Stomach (tissue), 9 donors: Measurements from ENCODE around the gene FAM193B. TPM values are rescaled to one million over a fixed set of nuclear protein-coding genes. Genes with fewer than 3 reads are reported as not detected.
A peak's percentile ranks its signal among the peaks of the same experiment; 100 is the strongest.

Source experiments
- DNase-seq, 2 donors: peaks; one replicate each; pipeline versions ENCODE4 v3.0.0 to v3.0.0-alpha.2; 2013 to 2019
- H3K27ac ChIP-seq, 5 donors: fragments of 200-600 bp in 4 of 5; sonication (generic) in 4 of 5; one replicate each; pipeline ENCODE4 v1.5.1; 2013 to 2019; ENCODE audit warnings: mild to moderate bottlenecking in 1 of 5, moderate library complexity in 1 of 5
- H3K27me3 ChIP-seq, 3 donors: fragments of 200-600 bp; sonication (generic); one replicate each; pipeline ENCODE4 v1.5.1; 2017 to 2019; ENCODE audit warnings: mixed run types in 1 of 3
- H3K36me3 ChIP-seq, 4 donors: fragments of 200-600 bp; sonication (generic); 1 replicate in 3 of 4; 2 replicates in 1 of 4; pipeline ENCODE4 v1.5.1; 2016 to 2019
- H3K4me1 ChIP-seq, 4 donors: fragments of 200-600 bp; sonication (generic); one replicate each; pipeline ENCODE4 v1.5.1; 2016 to 2019
- H3K4me3 ChIP-seq, 4 donors: fragments of 200-600 bp; sonication (generic) in 3 of 4; one replicate each; pipeline ENCODE4 v1.5.1; 2016 to 2019; ENCODE audit warnings: mild to moderate bottlenecking in 1 of 4
- H3K9me3 ChIP-seq, 4 donors: fragments of 200-600 bp; sonication (generic); one replicate each; pipeline ENCODE4 v1.5.1; 2016 to 2019
- CTCF ChIP-seq, 7 experiments: fragments of 450-650 bp in 4 of 7; fragments of 200-600 bp in 3 of 7; sonication (generic) in 3 of 7; IDR thresholded peaks; one replicate each; pipeline ENCODE4 v1.5.1; 2016 to 2019; ENCODE audit warnings: antibody characterized with exemption in 7 of 7, control low read depth in 2 of 7, mild to moderate bottlenecking in 1 of 7
- EP300 ChIP-seq: sonication (generic); formaldehyde crosslinking; IDR thresholded peaks from one replicate; pipeline ENCODE4 v1.6.1; 2017; ENCODE audit warnings: antibody characterized with exemption
- POLR2A ChIP-seq, 4 donors: fragments of 450-650 bp; IDR thresholded peaks; one replicate each; pipeline ENCODE4 v1.6.1; 2016; ENCODE audit warnings: antibody characterized with exemption in 4 of 4, control low read depth in 2 of 4, mild to moderate bottlenecking in 1 of 4, moderate library complexity in 1 of 4
- POLR2AphosphoS5 ChIP-seq, 3 donors: sonication (generic); formaldehyde crosslinking; IDR thresholded peaks; one replicate each; pipeline ENCODE4 v1.6.1; 2016; ENCODE audit warnings: antibody characterized with exemption in 3 of 3
- WGBS, 5 donors: extraction: QIAGEN DNeasy Blood & Tissue Kit in 3 of 5; methylation state at CpG; one replicate each; pipeline versions ENCODE4 v1.1.5 to v1.1.7; 2013 to 2018; 5-methylcytosine and 5-hydroxymethylcytosine counted together
- intact Hi-C: fragments of 100-400 bp; cut with DNase I; formaldehyde crosslinking; loops from one replicate; pipeline ENCODE4 v1.15.1; 2023; ENCODE audit warnings: low total_unique reads
- polyA plus RNA-seq, 3 donors: library from polyadenylated mRNA; stranded (reverse); fragments of 200-250 nt; gene quantifications; one replicate each; pipeline ENCODE4 v1.2.3, GENCODE V29; 2013
- total RNA-seq, 5 donors: library from RNA; depleted of rRNA; stranded (reverse); fragments of >200 nt; gene quantifications; one replicate each; pipeline versions ENCODE4 v1.1.0 to v1.2.3, GENCODE V29; 2014 to 2016
- donor health status: healthy with polysubstance abuse.
- donor health status: Bipolar disorder and iron deficiency.
- donor health status: healthy.

The FAM193B gene
- total and polyA plus RNA-seq, 8 donors, result 40.4 to 316 (median 138) TPM

- 59 to 72% (median 66%) methylated on average over 9 of the region's 9 CpGs for WGBS, 5 donors
Observed at GRCh38 chr5:177501874-177502678, 52.3 kb downstream of the FAM193B start.

GRCh38 chr5:177500685-177501522, 53.5 kb downstream of the FAM193B start:
- WGBS, 5 donors, result 13 to 27% (median 17%) methylated on average over 6 to 10 of the region's 10 CpGs
- peak; percentile 93 to 95 for DNase-seq

More at GRCh38 chr5:177501874-177502678, 52.3 kb downstream of the FAM193B start:
- Histone ChIP-seq H3K27ac (no peak overlapping the region), H3K4me1 (peaks cover 9 to 29% (median 21%) of the 10 kb centered on the region in 4 donors), H3K9me3 (no peaks in the 10 kb centered on the region), H3K27me3 (no peaks in the 10 kb centered on the region), H3K4me3 (no peak overlapping the region), H3K36me3 (peaks cover 0 to 22% (median 12%) of the 10 kb centered on the region in 4 donors)
- intact Hi-C loops, result loop anchor here (5.0 kb wide), 1 partner anchor 110 kb away; no protein-coding TSS in a partner anchor
- DNase-seq, result no peak
- no peak for TF ChIP-seq CTCF (IDR thresholded peaks at IDR 0.05)
- no peak for TF ChIP-seq POLR2A (IDR thresholded peaks at IDR 0.05)
- no peak for TF ChIP-seq POLR2AphosphoS5 (IDR thresholded peaks at IDR 0.05)
- no peak for TF ChIP-seq EP300

DNA sequence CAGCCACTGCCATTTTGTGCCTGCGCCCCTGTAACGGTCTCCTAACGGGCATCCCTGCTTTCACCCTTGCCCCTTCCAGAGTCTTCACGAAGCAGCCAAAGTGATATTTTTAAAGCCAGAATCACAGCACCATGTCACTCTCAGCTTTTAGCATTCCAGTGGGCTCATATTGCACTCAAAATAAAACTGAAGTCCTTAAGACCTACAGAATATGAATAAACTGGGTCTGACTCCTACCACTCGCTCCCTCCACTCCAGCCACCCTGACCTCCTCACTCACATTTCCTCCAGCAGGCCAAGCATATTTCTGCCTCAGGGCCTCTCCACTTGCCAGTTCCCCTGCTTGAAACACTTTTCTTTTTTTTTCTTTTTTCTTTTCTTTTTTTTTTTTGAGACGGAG, 54.5 kb downstream of the FAM193B start:
- WGBS, 5 donors, result 77 to 91% (median 80%) methylated on average over 6 of the region's 6 CpGs
- intact Hi-C loops, result loop anchor here (5.0 kb wide), 1 partner anchor 108 kb away; no protein-coding TSS in a partner anchor
- Histone ChIP-seq H3K36me3 (peaks cover 0 to 17% (median 12%) of the 10 kb centered on the region in 4 donors), H3K27ac (no peak overlapping the region), H3K4me3 (no peak overlapping the region), H3K27me3 (no peaks in the 10 kb centered on the region), H3K4me1 (peaks cover 29 to 51% (median 42%) of the 10 kb centered on the region in 4 donors), H3K9me3 (no peaks in the 10 kb centered on the region)
- DNase-seq, result no peak
- TF ChIP-seq POLR2AphosphoS5 (IDR thresholded peaks at IDR 0.05), result no peak
- no peak for TF ChIP-seq EP300
- no peak for TF ChIP-seq CTCF (IDR thresholded peaks at IDR 0.05)
- no peak for TF ChIP-seq POLR2A (IDR thresholded peaks at IDR 0.05)

More at GRCh38 chr5:177500685-177501522, 53.5 kb downstream of the FAM193B start:
- H3K27me3 ChIP-seq, result no peaks in the 10 kb centered on the region
- peaks cover 0 to 22% (median 12%) of the 10 kb centered on the region in 4 donors for H3K36me3 ChIP-seq
- peak in 1 of 3 donors; percentile 58 for TF ChIP-seq POLR2AphosphoS5 (IDR thresholded peaks at IDR 0.05)
- no peak for TF ChIP-seq EP300
- TF ChIP-seq CTCF (IDR thresholded peaks at IDR 0.05), result peak in 5 of 7 experiments; percentile 59 to 94 (median 90)
- H3K4me3 ChIP-seq, result no peak overlapping the region
- peaks cover 18 to 40% (median 32%) of the 10 kb centered on the region in 4 donors for H3K4me1 ChIP-seq
- H3K27ac ChIP-seq, result peak overlapping the region in 1 of 5 donors; percentile 37
- intact Hi-C loops, result loop anchor here (5.0 kb wide), 1 partner anchor 109 kb away; no protein-coding TSS in a partner anchor
- no peaks in the 10 kb centered on the region for H3K9me3 ChIP-seq
